Umbilical cord (tissue), 2 donors: ENCODE measurements around the gene SUPT5H. TPM values are rescaled to one million over a fixed set of nuclear protein-coding genes. Genes with fewer than 3 reads are reported as not detected.

Experiments used
- DNase-seq: peaks from one replicate; pipeline ENCODE4 v3.0.0-alpha.2; 2015; ENCODE audit warnings: low spot score
- total RNA-seq: library from RNA; depleted of rRNA; stranded (reverse); fragments of >200 nt; gene quantifications from one replicate; pipeline ENCODE4 v1.2.3, GENCODE V29; 2014; ENCODE audit warnings: low replicate concordance; ENCODE audit not compliant: insufficient read depth

SUPT5H gene
- total RNA-seq, 1 donor from 2014 or later: 41.4 TPM

DNA sequence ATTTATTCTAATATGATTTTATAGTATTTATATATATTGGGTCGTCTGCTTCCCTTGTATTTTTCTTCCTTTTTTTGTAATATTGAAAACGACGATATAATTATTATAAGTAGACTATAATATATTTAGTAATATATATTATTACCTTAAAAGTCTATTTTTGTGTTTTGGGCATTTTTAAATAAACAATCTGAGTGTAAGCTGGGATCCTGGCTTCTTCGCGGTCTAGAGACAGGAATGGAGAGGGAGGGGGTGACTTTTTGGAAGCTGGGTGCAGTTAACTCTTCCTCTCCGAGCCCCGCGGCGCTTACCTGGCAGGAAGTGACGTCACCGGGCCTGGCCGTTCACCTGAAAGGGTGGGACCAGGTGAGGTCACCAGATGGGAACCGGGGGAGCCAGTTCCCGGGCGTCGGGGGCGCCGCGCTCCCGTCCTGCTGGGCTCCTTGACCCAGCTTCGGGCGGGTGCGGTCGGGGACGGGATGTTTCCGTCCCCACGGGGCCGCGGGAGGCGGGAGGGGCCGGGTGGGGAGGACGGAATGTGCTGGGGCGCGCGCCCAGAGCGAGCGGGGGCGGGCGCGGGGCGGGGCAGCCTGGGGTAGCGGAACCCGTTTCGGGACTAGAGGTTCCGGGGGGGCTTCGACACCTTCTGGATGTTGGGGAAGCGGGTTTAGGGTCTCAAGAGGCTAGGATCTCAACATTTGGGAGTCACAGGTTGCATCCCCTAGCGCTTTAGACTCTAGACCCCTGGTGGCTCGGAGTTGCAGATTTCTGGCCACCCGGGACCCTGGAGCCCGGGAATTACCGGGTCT, 36.0 kb upstream of the SUPT5H start:
- peak; percentile 82 for DNase-seq

- DNase-seq: peak; percentile 85
Observed at GRCh38 chr19:39410017-39410830, 35.2 kb upstream of the SUPT5H start.

DNA sequence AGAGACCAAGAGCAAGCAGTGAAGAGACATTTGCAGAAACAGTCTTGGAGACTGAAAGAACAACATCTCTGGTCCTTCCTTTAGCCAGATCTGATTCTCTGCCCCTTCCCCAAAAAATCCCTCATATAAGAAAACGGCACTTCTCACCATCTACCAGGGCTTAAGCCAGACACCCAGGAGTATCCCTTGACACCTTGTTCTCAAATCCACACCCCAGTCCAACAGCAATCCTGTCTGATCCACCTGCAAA, 34.6 kb upstream of the SUPT5H start:
- no peak for DNase-seq

DNA sequence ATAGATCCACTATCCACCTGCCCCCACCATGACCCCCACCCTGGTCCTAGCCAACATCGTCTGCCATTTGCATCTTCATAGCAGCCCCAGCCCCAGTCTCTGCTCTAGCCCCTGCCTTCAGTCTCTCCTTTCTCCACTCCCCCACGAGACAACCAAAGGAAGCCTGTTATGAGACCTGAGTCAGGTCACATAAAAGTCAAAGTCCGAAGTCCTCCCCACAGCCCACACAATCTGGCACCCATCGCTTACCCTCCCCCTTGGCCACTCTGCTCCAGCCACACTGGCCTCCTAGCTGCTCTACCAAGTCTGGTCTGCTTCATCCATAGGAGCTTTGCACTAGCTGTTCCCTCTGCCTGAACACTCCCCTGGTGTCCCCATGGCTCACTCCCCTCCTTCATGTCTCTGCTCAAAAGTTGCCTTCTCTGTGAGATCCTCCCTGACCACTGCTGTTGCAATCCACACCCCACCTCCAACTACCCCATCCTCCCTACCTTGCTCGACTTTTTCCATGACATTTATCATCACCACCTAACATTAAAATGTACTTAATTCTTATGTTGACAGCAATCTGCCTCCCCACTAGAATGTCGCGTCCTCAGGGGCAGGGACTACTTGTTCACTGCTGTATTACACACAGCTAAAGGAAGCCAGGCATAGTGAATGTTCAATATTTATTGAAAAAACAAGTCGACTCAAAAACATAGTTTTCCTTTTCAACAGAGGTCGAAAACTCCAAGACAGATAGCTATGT, 34.1 kb upstream of the SUPT5H start:
- DNase-seq: peak; percentile 50

DNA sequence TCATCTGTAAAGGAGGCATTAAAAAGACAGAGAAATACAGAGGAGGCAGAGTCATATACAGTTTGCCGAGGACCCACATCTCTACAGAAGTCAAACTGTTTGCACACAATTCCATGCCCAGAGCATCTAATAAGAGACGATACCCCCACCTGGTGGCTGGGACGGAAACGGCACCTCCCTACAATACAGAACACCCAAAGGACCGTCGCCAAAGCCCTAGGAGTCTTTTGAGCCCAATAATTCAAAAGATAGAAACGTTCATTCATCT, 33.6 kb upstream of the SUPT5H start:
- peak; percentile 96 for DNase-seq

GRCh38 chr19:39412100-39412866, 33.1 kb upstream of the SUPT5H start, which contains the start of gene PLEKHG2:
TSS of gene PLEKHG2 (plus strand) at chr19:39412669. CDS start at chr19:39414087, 1,418 bp downstream.
- peak; percentile 100 for DNase-seq

- no peak for DNase-seq
Observed at GRCh38 chr19:39412867-39413271, 32.5 kb upstream of the SUPT5H start.

DNA sequence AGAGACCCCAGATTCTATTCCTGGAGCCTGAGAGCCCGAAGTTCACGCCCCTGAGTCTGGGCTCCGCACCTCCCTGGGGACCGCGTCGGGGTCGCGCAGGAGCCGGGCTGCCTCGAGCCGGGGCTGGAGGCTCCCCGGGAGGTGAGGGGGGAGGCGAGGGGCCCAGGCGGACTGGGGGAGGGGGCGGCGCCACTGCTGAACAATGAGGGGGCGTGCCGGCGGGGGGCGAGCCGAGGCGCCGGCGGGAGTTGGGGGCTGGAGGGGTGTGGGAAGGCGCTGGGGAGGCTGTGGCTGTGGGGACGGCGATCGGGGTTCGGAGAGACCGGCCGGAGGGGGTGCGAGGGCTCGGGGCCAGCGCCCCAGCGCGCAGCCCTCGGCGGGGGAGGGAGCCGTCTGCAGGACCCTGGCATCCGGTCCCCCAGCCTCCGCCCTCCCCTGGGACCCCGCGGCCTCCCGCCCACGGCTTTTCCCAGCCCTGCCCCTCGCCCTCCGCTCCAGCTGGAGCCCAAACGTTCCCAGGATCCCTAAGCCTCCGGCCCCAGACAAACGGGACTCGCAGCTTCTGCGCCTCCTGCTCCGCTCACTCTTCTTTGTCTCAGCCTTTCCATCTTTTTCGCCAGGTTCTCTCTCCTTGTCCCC, 32.0 kb upstream of the SUPT5H start:
- DNase-seq: peak; percentile 76

GRCh38 chr19:39413911-39414608, 31.3 kb upstream of the SUPT5H start:
- DNase-seq: no peak

DNA sequence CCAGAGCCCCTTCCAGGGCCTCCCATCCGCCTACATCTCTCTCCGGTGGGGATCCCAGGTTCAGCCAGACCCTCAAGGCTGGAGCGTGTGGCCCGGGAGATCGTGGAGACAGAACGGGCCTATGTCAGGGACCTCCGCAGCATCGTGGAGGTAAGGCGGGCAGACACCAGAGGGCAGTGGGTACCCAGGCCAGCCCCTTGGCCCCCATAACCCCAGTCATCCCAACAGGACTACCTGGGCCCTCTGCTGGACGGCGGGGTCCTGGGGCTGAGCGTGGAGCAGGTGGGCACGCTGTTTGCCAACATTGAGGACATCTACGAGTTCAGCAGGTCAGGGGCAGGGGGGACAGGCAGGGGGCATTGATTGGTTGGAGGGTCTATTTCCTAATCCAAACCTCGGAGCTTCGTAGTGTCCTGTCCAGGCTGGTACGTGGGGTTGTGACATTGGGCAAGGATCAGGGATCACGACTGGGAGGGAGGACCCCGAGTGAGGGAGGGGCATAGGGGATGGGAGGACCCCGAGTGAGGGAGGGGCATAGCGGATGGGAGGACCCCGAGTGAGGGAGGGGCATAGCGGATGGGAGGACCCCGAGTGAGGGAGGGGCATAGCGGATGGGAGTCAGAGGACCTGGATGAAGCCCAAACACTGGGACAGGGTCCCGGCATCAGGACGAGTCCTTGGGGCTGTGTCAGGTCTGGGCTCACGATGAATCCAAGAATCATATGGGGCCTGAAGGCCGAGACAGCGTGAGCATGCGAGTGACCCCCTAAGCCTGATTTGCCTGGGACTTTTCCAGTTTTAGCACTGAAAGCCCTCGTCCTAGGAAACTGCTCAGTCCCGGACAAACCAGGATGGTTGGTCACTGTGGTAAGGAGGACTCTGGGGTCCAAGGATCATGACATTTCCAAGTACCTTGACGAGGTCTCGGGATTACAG, 30.0 kb upstream of the SUPT5H start:
- no peak for DNase-seq

DNA sequence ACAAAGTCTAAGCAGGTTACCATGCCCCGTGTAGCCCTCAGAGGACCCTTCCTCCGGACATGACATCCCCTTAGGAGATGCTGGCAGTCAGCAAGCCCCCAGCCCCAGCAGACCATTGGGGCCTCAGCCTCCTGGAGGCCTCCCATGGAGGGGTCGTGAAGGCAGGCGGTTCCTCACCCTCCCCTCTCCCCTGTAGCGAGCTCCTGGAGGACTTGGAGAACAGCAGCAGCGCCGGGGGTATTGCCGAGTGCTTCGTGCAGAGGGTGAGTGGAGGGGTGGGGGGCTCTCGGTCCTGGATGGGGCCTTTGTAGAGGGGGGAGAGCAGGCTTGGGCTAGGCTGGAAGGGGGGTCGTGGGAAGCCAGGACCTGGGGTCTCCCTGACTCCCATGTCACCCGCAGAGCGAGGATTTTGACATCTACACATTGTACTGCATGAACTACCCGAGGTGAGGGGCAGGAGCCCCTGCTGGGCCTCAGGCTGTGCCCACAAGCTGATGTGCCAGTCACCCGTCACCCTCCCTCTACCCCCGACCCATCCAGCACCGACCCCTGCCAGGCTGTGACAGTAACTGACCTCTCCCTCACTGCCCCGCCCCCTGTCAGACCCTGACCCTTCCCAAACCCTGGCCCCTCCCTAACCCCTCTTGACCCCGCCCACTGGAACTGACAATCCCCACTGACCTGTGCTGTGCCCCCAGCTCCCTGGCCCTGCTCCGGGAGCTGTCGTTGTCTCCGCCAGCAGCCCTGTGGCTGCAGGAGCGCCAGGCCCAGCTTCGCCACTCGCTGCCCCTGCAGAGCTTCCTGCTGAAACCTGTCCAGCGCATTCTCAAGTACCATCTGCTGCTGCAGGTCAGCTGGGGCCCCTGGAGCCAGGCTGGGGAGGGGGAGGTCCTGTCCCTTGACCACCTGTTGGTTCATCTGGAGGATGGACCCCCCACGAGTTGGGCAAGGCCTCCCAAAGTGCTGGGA, 28.9 kb upstream of the SUPT5H start:
- DNase-seq: no peak

- no peak for DNase-seq
Observed at GRCh38 chr19:39417463-39418181, 27.8 kb upstream of the SUPT5H start.

DNA sequence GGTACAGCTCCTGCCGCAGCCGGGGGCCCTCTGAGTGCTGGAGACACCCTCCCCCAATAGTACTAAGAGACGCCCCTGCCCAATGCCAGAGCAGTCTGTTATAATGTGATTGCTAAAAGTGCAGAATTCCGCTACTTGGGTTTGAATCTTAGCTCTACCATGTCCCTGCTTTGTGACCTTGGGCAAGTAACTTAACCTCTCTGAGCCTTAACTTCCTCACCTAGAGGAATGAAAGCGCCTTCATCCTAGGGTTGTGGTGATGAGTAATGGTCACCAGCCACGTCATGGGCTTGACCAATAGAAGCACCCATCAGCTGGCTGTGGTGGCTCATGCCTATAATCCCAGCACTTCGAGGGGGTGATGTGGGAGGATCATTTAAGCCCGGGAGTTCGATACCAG, 26.4 kb upstream of the SUPT5H start:
- DNase-seq: no peak

DNA sequence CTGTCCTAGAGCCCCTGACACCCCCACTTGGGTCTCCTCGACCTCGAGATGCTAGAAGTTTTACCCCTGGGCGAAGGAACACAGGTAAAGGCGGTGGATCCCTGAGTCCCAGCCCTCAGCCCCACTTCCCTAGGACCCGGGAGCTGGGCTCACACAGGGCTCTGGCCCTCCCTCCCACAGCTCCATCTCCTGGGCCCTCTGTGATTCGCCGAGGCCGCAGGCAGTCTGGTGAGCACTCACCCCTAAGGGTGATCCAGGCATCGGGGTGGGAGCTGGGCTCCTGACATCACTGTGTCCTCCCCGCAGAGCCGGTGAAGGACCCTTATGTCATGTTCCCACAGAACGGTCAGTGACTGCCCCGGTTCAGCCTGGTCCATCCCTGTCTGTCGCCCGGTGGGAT, 24.6 kb upstream of the SUPT5H start:
- no peak for DNase-seq

DNA sequence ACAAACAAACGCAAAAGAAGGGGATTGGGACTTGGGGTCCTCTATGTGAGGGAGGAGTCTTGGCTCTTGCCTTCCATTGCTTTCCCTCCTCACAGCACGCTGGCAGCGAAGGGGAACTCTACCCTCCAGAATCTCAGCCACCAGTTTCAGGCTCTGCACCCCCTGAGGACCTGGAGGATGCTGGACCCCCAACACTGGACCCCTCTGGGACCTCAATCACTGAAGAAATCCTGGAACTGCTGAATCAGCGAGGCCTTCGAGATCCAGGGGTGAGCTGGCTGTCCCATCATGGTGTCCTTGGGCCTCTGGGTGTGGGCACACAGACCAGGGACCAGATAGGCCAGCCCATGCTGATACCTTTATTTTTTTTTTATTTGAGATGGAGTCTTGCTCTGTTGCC, 23.4 kb upstream of the SUPT5H start:
- DNase-seq: no peak

GRCh38 chr19:39423258-39424086, 21.9 kb upstream of the SUPT5H start:
- DNase-seq: no peak

- no peak for DNase-seq
Observed at GRCh38 chr19:39424934-39425333, 20.4 kb upstream of the SUPT5H start.
